Posterior vena cava (tissue), 2 donors: ENCODE results near the gene NDUFV2. TPM values are rescaled to one million over a fixed set of nuclear protein-coding genes. Genes with fewer than 3 reads are reported as not detected.

ENCODE experiments used
- DNase-seq: peaks from one replicate; pipeline ENCODE4 v3.0.0-alpha.2; 2020; ENCODE audit warnings: low spot score
- intact Hi-C, 2 donors: fragments of 100-400 bp; cut with DNase I; formaldehyde crosslinking; loops; one replicate each; pipeline versions ENCODE4 v1.14.1 to v1.14.2; 2022 to 2023
- long read RNA-seq, 2 donors: library from polyadenylated mRNA; unstranded; transcript quantifications; one replicate each; pipeline ENCODE4 v2.0.0, GENCODE V29; 2020 to 2021
- total RNA-seq, 2 donors: library from RNA; stranded (reverse); fragmentation: NEBNext Ultra II Directional; extraction: Animal tissue kit (Norgen Biotek cat#: 25700); gene quantifications; one replicate each; pipeline ENCODE4 v1.2.1, GENCODE V29; 2021
- donor health status: DM: yes; HTN: yes; CAD: no.
- donor health status: DM: yes; HTN: yes; CAD: no.

The NDUFV2 gene
- 100 to 1,000 TPM; 117 to 151 TPM for total RNA-seq
- long read RNA-seq, donor 1, transcript NDUFV2-201 (8 exons, 930 nt), result major isoform, 31 of 32 reads
- long read RNA-seq, donor 1, partial matches to known transcripts, result 0 of 32 reads
- long read RNA-seq, donor 1, other reads (novel, unspliced or antisense), result 1 of 32 reads
- long read RNA-seq, donor 2, transcript NDUFV2-201 (8 exons, 930 nt), result major isoform, 126 of 130 reads
- long read RNA-seq, donor 2, partial matches to known transcripts, result 4 of 130 reads
- long read RNA-seq, donor 2, other reads (novel, unspliced or antisense), result 0 of 130 reads

DNA sequence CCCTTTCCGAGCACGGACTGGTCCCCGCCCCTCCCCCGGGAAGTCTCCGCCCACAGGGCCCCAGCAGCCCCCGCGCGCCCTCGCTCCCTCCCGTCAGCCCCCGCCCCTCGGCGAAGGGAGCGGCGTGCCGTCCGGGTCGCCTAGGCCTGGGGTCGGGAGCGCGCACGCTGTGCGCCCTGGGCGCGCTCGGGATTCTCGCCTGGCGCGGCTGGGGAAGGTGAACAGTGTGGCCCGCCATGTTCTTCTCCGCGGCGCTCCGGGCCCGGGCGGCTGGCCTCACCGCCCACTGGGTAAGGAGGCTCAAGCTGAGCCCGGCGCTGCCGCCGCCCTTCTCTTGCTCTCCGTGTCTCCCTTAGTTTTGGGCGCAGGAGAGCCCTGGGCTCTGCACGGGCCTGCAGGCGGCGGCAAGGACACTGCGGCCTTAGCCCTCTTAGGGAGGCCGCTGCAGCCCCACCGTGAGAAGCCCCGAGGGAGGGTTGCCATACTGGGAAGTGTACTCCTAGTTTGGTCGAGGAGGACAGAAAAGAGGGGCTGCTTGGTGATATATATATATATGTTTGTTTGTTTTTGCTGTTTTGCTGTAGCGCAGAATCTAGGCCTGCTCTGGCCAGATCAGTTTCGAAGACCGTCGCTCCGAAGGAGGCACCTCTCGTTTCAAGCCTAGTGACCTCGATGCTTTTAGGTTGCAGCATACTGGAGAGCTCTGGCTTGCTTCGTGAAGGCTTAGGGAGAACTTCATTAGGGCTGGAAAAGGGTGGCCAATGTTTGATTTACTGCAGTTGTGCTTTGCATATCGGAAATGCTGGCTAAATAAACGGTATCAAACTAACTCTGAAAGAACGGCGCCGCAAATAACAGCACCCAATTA is at the start of gene NDUFV2:
Gene NDUFV2, plus strand, starts transcription at position 192 of the 868 bp plus-strand sequence. Its CDS starts 45 bp downstream, at position 237.
- peak; percentile 99 for DNase-seq
- intact Hi-C loops, result loop anchor here (2.0 to 5.0 kb wide), 2 partner anchors 34 to 35 kb away; partner anchors contain the start of gene ANKRD12 (in 2 of the 2)

DNA sequence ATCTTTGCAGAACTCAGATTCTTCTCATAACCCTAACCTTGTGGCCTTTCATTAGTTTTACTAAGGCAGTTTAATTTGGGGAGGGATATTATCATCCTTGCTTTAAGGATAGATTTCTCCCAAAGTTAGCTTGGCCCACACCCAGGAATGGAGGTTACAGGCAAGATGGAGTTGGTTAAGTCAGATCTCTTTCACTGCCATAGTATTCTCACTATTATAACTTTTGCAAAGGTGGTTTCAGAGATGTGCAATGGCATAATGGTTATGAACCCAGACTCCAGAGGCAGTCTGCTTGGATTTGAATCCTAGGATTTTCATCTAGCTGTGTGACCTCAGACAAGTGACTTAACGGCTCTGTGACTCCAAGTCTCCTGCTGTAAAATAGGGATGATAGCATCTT is 48.7 kb upstream of the NDUFV2 start:
- intact Hi-C loops, result loop anchor here in 1 of 2 donors (10.0 kb wide), 1 partner anchor 359 kb away; no protein-coding TSS in a partner anchor
- no peak for DNase-seq

DNA sequence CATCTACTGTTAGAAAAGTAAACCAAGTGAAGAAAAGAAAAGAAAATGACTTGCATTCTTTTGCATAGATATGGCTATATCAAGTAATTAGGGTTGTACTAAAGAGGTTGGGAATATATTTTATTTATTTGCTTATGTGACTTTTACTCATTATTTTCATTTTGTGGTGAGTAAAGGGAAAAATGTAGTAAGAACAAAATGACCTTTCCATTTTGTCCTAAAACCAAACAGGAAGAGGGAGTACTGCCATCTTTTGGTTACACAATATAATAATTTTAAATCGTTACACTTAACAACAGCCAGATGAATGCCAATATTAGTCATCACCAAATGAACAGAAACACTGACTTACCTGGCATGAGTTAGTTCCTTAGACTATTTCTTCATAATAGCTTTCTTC is 47.3 kb upstream of the NDUFV2 start:
- no peak for DNase-seq
- intact Hi-C loops, result loop anchor here in 1 of 2 donors (10.0 kb wide), 1 partner anchor 360 kb away; no protein-coding TSS in a partner anchor

DNA sequence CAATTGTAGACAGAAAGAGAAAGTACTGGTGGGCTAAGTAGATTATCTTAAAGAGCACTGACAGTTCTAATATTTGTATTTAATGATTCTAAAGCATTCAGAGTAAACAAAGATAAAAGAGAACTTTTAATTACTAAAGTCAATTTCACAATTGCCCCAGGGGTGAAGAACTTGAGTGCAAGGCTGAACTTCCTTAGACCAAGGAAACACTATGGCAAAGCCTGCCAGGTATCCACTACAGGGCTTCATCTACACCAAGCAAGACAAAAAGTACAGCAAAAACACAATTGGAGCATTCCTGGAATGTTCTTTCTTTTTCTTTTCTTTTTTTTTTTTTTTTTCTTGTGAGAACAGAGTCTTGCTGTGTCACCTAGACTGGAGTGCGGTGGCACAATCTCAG is 46.9 kb upstream of the NDUFV2 start:
- DNase-seq, result no peak
- intact Hi-C loops, result loop anchor here in 1 of 2 donors (10.0 kb wide), 1 partner anchor 361 kb away; no protein-coding TSS in a partner anchor

DNA sequence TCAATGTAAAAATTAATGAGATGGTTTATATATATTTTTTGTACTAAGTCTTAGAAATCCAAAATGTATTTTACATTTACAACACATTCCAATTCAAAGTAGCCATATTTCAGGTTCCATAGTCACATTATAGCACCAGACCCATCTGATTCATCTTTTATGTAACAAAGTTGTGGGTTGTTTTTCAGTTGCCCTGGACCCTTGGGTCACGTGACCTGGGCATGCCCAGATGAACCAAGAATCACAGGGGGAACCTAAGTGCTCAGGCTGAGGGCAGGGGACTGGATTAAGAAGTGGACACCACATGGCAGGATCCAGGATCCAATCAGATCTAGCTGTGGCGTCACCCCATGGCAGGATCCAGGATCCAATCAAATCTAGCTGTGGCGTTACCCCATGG is 44.9 kb upstream of the NDUFV2 start:
- no peak for DNase-seq
- intact Hi-C loops, result loop anchor here in 1 of 2 donors (10.0 kb wide), 1 partner anchor 363 kb away; no protein-coding TSS in a partner anchor

DNA sequence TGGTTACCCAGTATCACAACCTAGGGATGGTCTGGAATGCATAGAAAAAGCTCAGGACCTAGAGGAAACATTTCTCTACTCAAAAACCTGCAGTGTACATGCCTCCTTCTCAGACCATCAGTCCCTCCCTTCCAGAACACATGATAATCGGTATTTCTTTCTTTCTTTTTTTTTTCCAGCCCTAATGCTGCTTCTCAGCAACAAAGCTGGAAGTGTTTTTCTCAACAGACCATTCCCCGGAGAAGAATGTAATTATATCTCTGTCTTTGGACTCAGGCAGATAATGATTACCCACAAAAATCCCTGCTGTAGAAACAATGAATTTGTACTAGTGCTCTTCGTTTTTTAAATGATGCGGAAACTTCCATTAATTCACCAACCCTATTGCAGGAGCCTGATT is 44.1 kb upstream of the NDUFV2 start:
- intact Hi-C loops, result loop anchor here in 1 of 2 donors (10.0 kb wide), 1 partner anchor 364 kb away; no protein-coding TSS in a partner anchor
- DNase-seq, result no peak

DNA sequence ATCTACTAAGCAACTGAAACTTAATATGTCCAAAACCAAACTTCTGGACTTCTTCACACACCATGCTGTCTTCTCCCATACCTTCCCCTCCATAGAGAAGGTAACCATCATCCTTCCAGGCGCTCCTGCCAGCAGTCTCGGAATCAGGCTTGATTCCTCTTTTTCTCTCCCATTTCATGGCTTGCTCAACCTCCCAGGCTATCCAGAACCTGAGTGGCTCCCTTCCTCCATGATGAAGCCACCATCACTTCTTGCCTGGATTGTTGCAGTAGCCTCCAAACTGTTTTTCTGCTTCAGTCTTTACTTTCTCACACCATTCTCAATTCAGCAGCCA is 40.1 kb upstream of the NDUFV2 start:
- DNase-seq, result no peak

DNA sequence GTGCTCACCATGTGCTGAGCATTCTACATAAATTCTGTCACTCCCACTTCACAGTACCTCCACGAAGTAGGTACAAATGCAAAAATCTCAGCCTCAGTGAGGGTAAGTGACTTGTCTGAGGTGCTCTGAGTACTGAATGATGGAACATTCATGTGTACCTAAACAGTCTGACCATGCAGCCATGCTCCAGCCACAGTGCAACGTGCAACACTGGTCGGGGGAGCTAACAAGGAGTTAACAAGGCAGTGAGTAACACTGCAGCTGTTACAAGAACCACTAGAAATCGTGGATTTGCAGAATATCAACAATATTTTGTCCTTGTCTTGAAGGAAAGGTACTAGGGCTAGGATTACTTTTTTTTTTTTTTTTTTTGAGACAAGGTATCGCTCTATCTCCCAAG is 36.6 kb upstream of the NDUFV2 start:
- DNase-seq, result no peak
- intact Hi-C loops, result no loop called here

More for the DNA sequence above, 40.1 kb upstream of the NDUFV2 start:
- intact Hi-C loops, result no loop called here

DNA sequence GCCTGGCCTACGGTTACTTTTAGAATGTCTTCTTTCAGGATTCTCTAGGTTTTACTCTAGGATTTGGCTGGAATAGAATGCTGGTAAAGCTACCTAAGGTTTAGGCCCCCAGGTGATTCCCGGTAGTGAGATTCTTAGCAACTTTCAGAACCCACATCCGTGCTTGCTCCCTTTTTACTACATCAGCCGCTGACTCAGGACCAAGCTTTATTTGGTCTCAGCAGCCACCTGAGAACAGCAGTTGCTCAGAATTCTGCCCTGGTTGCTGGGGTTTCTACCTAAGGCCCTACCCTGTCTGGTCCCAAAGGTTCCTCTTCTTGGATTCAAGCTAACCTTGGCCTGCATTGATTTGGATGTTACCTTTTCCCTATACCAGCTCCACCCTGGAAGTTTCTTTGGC is 36.1 kb upstream of the NDUFV2 start:
- no peak for DNase-seq
- intact Hi-C loops, result no loop called here

DNA sequence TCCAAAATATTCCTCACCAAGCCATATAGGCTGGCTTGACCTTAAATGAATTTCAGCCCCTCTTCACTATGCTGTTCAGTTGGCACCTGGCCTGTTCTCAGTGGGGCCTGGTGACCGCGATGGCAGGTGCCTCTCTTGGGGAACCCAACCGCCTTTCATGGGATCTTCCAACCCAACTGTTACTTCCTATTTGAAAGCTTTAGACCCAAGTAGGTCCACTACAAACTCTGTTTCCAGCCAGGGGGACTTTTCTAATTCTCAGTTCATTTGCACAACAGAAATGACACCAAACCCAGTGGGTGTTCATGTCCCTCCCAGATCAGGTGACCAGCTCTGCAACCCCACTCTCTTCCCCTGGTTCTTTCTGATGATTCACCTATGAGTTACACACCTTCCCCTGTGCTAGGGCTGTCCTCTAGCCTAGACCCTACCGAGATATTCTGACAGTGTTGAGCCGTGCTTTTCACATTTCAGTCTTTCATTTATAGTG is 35.6 kb upstream of the NDUFV2 start:
- intact Hi-C loops, result no loop called here
- no peak for DNase-seq

DNA sequence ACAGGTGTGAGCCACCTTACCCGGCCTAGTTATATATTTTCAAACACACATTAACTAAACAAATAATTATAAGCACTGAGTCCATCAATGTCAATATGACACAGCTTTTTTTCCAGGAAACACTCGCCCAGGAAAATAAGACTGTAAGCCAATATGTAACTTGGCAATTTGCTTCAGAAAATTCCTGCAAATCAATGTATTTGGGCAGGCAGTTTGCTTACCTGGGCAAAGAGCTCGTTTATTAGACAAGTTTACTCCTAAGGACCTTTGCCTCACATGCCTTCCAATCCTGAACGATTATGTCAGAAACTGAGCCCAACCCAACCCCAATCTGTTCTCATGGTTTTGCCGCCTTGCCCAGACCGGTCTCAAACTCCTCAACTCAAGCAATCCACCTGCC is 34.7 kb upstream of the NDUFV2 start:
- DNase-seq, result no peak
- intact Hi-C loops, result no loop called here

DNA sequence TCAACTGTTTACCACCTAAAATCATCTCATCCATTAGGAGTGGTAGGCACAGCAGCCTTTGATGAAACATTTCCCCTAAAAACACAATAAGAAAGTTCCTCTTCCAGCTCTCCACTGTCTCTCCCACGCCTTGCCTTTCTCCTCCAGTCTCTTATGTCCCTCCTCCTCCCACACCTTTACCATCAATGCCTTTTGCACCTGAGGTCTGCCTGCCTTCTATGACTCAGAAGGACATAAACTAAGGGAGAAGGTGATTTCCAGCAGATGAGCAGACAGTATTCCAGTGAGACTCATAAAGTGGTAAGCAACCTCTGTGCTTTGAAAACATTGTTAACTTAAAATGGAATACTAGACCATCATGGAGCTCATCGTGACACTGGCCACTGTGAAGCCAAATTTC is 34.2 kb upstream of the NDUFV2 start:
- intact Hi-C loops, result no loop called here
- DNase-seq, result no peak

DNA sequence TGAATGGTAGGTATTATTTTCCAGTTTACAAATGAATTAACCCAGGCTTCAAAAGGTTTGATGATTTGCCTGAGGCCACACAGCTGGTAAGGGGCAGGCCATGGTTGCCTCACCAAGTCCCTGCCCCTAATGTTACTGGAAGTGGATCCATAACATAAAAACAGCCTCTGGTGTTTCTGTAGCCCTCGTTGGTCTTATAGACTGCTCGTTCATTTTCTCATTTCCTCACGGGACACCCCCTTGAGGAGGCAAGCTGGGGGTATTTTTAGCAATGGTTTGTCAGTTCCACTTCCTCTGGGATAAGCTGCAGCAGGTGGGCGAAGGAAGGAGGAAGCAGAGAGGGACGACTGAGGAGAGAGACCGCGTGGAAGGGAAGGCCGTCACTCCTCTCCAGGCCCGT is 32.9 kb upstream of the NDUFV2 start:
- DNase-seq, result no peak
- intact Hi-C loops, result no loop called here

DNA sequence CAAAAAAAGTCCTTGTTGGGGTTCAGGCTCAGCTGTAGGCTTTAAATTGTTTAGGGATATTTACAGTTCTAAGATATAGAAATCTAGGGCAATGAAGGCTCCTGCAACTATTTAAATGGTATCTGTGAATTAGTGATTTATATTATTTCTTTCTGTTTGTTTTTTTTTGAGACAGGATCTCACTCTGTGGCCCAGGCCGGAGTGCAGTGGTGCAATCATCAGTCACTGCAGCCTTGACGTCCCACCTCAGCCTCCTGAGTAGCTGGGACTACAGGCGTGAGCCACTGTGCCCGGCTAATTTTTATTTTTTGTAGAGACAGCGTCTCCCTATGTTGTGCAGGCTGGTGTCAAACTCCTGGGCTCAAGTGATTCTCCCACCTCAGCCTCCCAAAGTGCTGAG is 32.3 kb upstream of the NDUFV2 start:
- intact Hi-C loops, result loop anchor here in 1 of 2 donors (5.0 kb wide), 1 partner anchor 77 kb away; no protein-coding TSS in a partner anchor
- no peak for DNase-seq

DNA sequence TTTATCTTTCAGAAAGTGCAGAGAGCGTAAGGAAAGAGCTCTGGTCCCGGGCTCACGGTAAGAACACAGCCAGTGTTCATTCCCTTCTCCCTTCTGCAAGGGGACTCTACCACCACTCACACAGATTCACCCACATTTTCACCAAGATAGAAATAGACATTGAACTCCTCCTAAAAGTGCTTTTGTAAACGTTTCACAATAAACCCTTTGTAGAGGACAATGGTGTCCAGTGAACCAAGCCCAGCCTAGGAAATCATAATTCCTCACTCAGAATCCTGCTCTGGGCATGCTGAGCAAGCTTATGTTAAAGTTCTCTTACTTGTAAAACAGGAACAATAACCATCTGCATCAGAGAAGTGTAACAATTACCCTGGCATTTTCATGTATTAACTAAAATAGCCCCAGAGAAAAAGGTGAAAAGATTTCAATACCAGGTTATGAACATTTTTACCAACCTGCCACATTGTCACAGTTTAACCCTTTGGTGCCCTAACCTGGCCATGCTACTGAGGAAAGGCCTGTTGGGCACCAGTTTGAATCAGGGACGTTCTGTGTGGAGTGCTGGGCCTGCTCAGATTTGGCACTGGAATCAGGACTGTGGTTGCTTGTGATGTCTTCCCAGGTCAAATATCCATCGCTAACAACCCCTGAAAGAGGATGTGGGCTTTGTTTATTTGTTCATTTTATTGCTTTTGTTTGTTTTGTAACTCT is 22.5 kb upstream of the NDUFV2 start:
- no peak for DNase-seq
- intact Hi-C loops, result loop anchor here in 1 of 2 donors (5.0 kb wide), 1 partner anchor 1798 kb away; no protein-coding TSS in a partner anchor

DNA sequence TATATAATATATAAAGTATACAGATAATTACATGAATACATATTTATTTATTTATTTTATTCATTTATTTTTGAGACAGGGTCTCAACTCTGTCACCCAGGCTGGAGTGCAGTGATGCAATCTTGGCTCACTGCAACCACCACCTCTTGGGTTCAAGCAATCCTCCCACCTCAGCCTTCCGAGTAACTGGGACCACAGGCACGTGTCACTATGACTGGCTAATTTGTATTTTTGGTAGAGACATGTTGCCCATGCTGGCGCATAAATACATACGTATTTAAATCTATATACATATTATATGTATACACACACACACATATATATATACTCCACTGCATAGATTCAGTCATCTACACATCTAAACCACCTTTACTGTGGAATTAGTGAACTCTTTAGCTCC is 20.6 kb upstream of the NDUFV2 start:
- intact Hi-C loops, result no loop called here
- DNase-seq, result no peak

DNA sequence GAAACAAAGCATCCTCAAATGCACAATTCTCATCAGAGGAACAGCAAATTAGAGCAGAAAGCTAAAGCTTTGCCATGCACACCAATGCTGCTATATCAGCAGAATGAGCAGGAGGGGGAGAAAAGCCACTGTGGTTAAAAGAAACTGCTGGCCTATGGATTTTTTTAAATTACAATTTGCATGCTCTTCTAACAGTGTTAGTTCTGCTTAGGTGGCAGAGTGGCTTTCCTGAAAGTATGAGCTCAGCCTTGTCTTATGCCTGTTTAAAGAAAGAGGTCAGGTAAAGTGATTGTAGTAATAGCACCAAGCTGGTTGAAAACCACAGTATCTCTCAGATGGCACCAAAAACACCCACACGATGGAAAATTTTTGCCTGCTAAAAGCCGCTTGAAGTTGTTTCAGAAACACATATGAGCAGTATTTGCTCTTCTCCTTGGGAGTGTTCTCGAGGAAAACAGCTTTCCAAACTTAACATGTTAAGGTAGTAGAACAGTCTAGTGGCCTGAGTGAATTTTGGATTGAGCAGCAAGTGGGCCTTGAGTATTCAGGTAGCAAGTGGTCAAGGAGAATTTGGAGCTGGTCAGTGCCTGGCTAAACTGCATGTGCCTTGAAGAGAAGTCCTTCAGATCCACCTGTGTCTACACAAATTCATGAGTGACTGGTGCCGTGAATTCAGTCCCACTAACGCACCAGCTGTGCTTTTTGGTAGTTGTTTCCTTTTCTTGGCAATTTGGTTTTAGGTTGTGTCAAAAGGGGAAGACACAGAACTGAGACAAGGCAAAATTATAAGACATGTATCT is 19.6 kb upstream of the NDUFV2 start:
- intact Hi-C loops, result no loop called here
- DNase-seq, result no peak

DNA sequence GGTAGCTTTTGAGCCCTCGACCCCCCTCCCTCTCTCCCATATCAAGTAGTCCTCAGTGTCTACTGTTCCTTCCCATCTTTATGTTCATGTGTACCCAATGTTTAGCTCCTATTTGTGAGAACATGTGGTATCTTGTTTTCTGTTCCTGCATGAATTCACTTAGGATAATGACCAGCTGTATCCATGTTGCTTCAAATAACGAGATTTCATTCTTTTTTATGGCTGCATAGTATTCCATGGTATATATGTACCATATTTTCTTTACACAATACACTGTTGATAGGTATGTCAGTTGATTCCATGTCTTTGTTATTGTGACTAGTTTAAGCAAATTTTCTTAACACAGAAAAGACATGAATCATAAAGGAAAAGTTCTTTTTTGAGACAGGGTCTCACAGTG is 16.5 kb upstream of the NDUFV2 start:
- no peak for DNase-seq
- intact Hi-C loops, result no loop called here

DNA sequence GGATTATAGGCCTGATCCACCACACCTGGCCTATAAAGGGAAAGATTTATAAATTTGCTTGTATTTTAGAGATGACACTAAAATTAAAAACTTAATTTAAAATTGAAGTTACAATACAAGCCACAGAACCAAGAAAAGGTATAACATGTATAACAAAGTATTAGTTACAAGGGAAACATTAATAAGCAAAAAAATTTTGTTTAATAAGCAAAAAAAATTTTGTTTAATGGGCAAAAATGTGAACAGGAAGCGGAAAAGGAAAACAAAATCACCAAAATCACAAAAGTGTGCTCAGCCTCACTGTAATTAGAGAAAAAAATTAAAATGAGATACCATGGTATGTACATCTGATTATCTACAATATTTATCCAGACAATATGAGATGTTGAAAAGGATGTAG is 15.9 kb upstream of the NDUFV2 start:
- DNase-seq, result no peak
- intact Hi-C loops, result no loop called here
